ENCODE measurements around the gene MTSS2.

GRCh38 chr16:70665806-70666735 lies 19.8 kb downstream of the MTSS2 start:
- TF ChIP-seq ZC3H10 (CRISPR knock-in tag; IDR thresholded peaks at IDR 0.05) (no peak), ZFP30 (CRISPR knock-in tag; IDR thresholded peaks at IDR 0.05) (no peak), CSRNP3 (CRISPR knock-in tag; IDR thresholded peaks at IDR 0.05) (no peak), BACH2 (CRISPR knock-in tag; IDR thresholded peaks at IDR 0.05; ENCODE audit: borderline replicate concordance) (no peak), ESRRG (CRISPR knock-in tag; IDR thresholded peaks at IDR 0.05) (no peak), ZFP3 (CRISPR knock-in tag; IDR thresholded peaks at IDR 0.05) (no peak), PATZ1 (CRISPR knock-in tag; IDR thresholded peaks at IDR 0.05; ENCODE audit: borderline replicate concordance) (no peak), CREB5 (CRISPR knock-in tag; IDR thresholded peaks at IDR 0.05; ENCODE audit: low read depth) (no peak), ARNTL (CRISPR knock-in tag; IDR thresholded peaks at IDR 0.05; ENCODE audit: borderline replicate concordance, low read depth) (no peak)

All from SK-N-SH treated with all-trans-retinoic acid at 6 μM for 48 hours (cell line).